IPS-18c (cell line): ENCODE results near the gene ABT1.

ENCODE experiments used
- H3K4me3 ChIP-seq: 2 replicates; pipeline ENCODE4 v1.7.0; 2013; ENCODE audit warnings: low read depth, mild to moderate bottlenecking, low read length, moderate library complexity; ENCODE audit not compliant: insufficient read depth
- H3K9me3 ChIP-seq: one replicate; pipeline ENCODE4 v1.6.1; 2013; ENCODE audit warnings: mild to moderate bottlenecking, low read length, moderate library complexity; ENCODE audit not compliant: control insufficient read depth, insufficient read depth

The ABT1 gene

DNA sequence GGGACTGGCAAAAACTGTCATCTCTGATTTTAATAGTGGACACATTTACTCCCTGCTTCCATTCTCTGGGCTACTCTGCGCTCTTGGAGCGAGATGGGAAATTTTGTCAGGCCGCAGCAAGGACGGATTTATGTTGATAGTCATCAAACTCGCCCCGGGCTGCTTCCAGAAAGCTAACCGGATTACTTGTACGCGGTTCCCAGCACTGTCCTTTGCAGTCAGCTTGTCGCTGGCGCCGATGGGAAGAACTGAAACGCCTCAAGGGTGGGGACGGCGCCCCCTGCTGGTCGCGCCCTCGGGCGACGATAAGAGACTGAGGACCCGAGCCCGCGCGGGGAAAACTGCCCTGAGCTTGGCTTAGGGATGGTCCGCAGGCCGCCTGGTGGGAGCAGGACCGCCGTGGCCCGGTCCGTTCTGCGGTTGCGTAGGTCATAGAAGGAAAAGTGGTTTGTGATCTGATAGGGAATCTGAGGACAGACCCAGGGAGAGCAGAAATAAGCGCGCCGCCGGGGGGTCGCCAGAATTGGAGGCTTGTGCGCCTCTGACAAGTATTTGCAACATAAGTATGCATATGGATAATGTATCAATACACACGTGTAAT lies 984 bp upstream of the ABT1 start:
- peak overlapping the region; percentile 69 for H3K4me3 ChIP-seq
- no peaks in the 10 kb centered on the region for H3K9me3 ChIP-seq

DNA sequence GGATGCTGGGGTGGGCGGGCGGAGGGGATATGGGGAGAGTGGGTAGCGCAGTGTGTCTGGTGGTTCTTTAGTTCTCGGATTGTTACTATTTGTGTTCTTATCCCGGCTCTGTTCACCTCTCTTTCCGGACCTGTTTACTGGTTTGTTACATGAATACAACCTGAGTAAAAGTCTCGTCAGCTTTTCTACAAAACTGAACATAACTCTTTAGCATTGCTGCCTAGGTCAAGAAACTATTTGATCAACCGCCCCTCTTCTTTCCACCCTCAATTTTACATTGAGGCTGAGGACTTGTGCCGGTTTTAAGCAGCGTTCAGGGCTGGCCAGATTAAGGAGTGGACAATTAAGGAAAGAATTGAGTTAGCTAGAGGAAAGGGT lies 625 bp downstream of the ABT1 start:
- H3K9me3 ChIP-seq = no peaks in the 10 kb centered on the region
- peak overlapping the region; percentile 85 for H3K4me3 ChIP-seq

DNA sequence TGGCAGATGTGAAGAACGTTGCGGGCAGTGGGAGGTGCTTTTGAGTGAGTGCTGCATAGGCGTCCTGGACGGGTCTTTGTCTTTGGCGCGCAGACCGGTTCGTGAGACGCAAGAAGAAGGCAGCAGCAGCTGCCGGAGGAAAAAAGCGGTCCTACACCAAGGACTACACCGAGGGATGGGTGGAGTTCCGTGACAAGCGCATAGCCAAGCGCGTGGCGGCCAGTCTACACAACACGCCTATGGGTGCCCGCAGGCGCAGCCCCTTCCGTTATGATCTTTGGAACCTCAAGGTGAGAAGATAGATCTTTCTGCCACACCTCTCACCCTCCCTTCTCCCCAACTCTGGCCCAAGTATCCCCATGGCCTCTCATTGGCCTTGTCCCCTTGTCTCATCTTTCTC lies 1.1 kb downstream of the ABT1 start:
- H3K4me3 ChIP-seq = peak overlapping the region; percentile 85
- no peaks in the 10 kb centered on the region for H3K9me3 ChIP-seq

GRCh38 chr6:26598267-26598666 lies 1.5 kb downstream of the ABT1 start:
- Histone ChIP-seq H3K4me3 (no peak overlapping the region), H3K9me3 (no peaks in the 10 kb centered on the region)

DNA sequence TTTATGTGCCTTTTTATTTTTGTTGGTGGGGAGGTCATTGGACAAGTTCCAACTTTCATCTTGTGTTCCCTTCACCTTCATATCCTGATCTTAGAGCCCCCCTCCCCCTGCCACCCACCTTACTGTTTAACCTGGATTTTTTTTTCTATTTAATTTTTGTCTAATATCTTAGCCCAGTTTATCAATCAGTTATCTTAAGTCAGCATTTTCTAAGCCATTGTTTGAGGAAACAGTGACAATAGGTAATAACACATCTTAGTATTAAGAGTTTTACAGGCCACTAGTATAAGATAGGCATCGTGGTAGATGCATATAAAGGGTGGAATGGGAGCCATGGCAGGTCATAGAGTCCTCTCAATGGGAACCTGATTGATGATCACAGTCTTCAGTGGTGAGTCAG lies 2.4 kb downstream of the ABT1 start:
- Histone ChIP-seq H3K4me3 (no peak overlapping the region), H3K9me3 (no peaks in the 10 kb centered on the region)

GRCh38 chr6:26599591-26599990 lies 2.8 kb downstream of the ABT1 start:
- H3K4me3 ChIP-seq = no peak overlapping the region

GRCh38 chr6:26600759-26601158 lies 4.0 kb downstream of the ABT1 start:
- H3K4me3 ChIP-seq = no peak overlapping the region
- H3K9me3 ChIP-seq = no peaks in the 10 kb centered on the region

More at GRCh38 chr6:26599591-26599990, 2.8 kb downstream of the ABT1 start:
- no peaks in the 10 kb centered on the region for H3K9me3 ChIP-seq

DNA sequence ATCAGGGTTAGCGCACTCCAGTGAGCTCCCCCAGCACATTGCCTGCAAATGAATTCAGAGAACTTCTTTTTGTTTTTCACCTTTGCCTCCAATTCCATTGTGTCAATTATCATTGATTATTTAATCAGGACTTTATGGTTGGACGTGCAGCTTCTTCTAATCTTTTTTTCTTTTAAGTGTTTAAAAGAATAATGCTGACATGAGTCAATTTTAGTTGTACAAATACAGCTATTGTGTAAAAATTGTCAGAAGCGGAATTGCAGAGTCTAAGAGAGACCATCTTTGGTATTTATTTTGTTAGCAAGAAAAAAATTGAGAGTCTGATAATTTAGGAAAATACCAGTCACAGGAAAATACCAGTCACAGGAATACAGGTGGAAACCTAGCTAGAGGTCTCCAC lies 5.5 kb downstream of the ABT1 start:
- no peak overlapping the region for H3K4me3 ChIP-seq
- no peaks in the 10 kb centered on the region for H3K9me3 ChIP-seq

DNA sequence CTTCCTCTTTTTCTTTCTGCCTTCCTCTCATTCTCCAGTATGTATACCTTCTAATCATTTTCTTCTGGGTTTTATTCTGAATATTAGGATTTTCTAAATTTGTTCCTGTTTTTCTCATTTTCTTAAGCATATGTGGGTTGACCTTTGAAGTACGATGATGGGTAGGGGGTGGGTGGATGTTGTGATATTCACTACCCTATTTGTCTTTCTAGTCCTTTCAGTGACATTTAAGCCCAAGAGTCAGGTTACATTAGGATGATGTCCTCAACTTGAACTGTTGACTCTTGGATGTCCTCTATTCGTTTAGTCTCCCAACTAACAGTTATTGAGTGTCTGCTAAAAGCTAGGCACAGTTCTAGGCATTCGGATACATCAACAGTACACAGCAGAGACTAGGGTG lies 7.3 kb downstream of the ABT1 start:
- H3K9me3 ChIP-seq = no peaks in the 10 kb centered on the region
- H3K4me3 ChIP-seq = no peak overlapping the region

DNA sequence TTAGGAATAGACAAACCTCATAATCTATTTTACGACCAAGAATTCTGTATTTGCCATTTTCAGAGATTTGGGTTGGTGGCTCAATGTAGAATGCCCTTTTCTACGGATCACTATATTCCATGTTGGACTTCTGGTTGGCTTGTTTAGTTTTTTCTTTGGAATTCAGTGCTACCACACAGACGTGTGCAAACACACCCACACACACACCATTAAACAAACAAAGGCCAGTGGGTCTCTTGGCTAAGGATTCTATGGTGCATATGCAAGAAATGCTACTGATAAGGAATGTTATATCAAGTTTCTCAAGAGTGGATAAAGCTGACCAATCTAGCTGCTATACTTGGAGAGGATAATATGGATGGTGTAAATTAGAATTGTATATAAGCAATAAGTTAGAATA lies 8.0 kb downstream of the ABT1 start:
- H3K4me3 ChIP-seq = no peak overlapping the region
- H3K9me3 ChIP-seq = no peaks in the 10 kb centered on the region

- H3K4me3 ChIP-seq = no peak overlapping the region
- H3K9me3 ChIP-seq = no peaks in the 10 kb centered on the region
Observed at GRCh38 chr6:26607434-26608230, 10.9 kb downstream of the ABT1 start.

DNA sequence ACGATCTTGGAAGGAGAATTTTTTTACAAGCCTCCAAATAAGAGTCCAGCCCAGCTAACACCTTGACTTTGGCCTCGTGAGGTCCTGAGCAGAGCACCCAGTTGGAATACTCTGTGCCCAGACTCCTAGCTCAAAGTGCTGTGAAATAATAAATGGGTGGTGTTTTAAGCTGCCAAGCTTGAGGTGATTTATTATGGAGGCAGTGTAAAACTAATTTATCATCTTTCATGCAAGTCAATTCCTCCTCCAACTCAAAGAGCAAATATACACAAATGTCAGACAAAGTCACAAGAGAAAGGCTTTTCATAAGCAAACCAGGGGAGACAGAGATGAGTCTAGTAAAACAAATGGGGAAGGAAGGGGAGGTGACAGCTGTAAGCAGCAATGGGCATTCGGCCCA lies 12.7 kb downstream of the ABT1 start:
- no peak overlapping the region for H3K4me3 ChIP-seq
- no peaks in the 10 kb centered on the region for H3K9me3 ChIP-seq

GRCh38 chr6:26611599-26611998 lies 14.8 kb downstream of the ABT1 start:
- H3K4me3 ChIP-seq = no peak overlapping the region

GRCh38 chr6:26613201-26613600 lies 16.4 kb downstream of the ABT1 start:
- Histone ChIP-seq H3K9me3 (no peaks in the 10 kb centered on the region), H3K4me3 (peak overlapping the region; percentile 82)

More at GRCh38 chr6:26611599-26611998, 14.8 kb downstream of the ABT1 start:
- no peaks in the 10 kb centered on the region for H3K9me3 ChIP-seq

- Histone ChIP-seq H3K4me3 (peak overlapping the region; percentile 82), H3K9me3 (no peaks in the 10 kb centered on the region)
Observed at GRCh38 chr6:26613689-26614683, 17.2 kb downstream of the ABT1 start.

DNA sequence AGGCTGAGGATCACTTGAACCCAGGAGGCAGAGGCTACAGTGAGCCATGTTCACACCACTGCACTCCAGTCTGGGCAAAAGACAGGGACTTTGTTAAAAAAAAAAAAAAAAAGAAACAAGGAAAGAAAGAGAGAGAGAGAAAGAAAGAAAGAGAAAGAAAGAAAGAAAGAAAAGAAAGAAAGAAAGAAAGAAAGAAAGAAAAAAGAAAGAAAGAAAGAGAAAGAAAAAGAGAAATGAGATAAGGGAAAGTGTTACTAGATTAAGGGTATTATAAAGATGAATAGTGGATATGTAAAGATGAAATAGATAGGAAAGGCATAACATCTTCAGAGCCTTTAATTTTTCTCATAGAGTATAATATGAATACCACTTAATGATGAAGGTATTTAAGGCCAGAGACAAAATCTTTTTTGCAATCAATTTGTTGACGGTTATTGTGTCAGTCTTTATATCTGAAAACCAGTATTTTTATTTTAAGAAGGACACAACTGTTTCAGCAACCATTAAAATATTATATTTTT lies 26.6 kb downstream of the ABT1 start:
- H3K4me3 ChIP-seq = no peak overlapping the region
- no peaks in the 10 kb centered on the region for H3K9me3 ChIP-seq

GRCh38 chr6:26624557-26624956 lies 27.8 kb downstream of the ABT1 start:
- Histone ChIP-seq H3K4me3 (no peak overlapping the region), H3K9me3 (no peaks in the 10 kb centered on the region)
